Smooth muscle cell (in vitro differentiated cells): ENCODE measurements around the gene GPHA2. TPM values are rescaled to one million over a fixed set of nuclear protein-coding genes. Genes with fewer than 3 reads are reported as not detected.

Source experiments
- DNase-seq: peaks from one replicate; lab custom pipeline; 2025; ENCODE audit not compliant: unreplicated experiment; lab: John Stamatoyannopoulos, UW
- H2AFZ ChIP-seq: fragments of 200-600 bp; sonication (generic); 2 replicates; pipeline ENCODE4 v1.6.0; 2016; ENCODE audit warnings: antibody characterized with exemption, low read depth, mild to moderate bottlenecking
- H3F3A ChIP-seq: fragments of 200-600 bp; sonication (generic); 2 replicates; pipeline ENCODE4 v1.6.0; 2017; ENCODE audit warnings: antibody characterized with exemption, low read depth
- H3K27ac ChIP-seq: fragments of 200-600 bp; sonication (generic); 2 replicates; pipeline ENCODE4 v1.5.1; 2016; ENCODE audit warnings: low read depth, mild to moderate bottlenecking
- H3K27me3 ChIP-seq: fragments of 200-600 bp; sonication (generic); 2 replicates; pipeline ENCODE4 v1.6.1; 2016; ENCODE audit warnings: low read depth, mild to moderate bottlenecking
- H3K36me3 ChIP-seq: fragments of 200-600 bp; sonication (generic); 2 replicates; pipeline ENCODE4 v1.5.1; 2016; ENCODE audit warnings: low read depth
- H3K4me1 ChIP-seq: fragments of 200-600 bp; sonication (generic); 2 replicates; pipeline ENCODE4 v1.5.1; 2016; ENCODE audit warnings: low read depth
- H3K4me2 ChIP-seq: fragments of 200-600 bp; sonication (generic); 2 replicates; pipeline ENCODE4 v1.6.0; 2016; ENCODE audit warnings: mild to moderate bottlenecking
- H3K4me3 ChIP-seq: fragments of 200-600 bp; sonication (generic); 2 replicates; pipeline ENCODE4 v1.5.1; 2016; ENCODE audit warnings: mild to moderate bottlenecking
- H3K79me2 ChIP-seq: fragments of 200-600 bp; sonication (generic); 2 replicates; pipeline ENCODE4 v1.6.0; 2016; ENCODE audit warnings: low read depth, mild to moderate bottlenecking
- H3K9ac ChIP-seq: fragments of 200-600 bp; sonication (generic); 2 replicates; pipeline ENCODE4 v1.6.0; 2016; ENCODE audit warnings: low read depth
- H3K9me3 ChIP-seq: fragments of 200-600 bp; sonication (generic); replicated peaks from 2 replicates; pipeline ENCODE4 v1.5.1; 2016; ENCODE audit warnings: low read depth
- H4K20me1 ChIP-seq: fragments of 200-600 bp; sonication (generic); 2 replicates; pipeline ENCODE4 v1.6.0; 2016; ENCODE audit warnings: low read depth
- CTCF ChIP-seq: fragments of 200-600 bp; sonication (generic); IDR thresholded peaks from 2 replicates; pipeline ENCODE4 v1.5.1; 2017; ENCODE audit warnings: borderline replicate concordance, mild to moderate bottlenecking, antibody characterized with exemption; ENCODE audit not compliant: insufficient read depth, poor library complexity, severe bottlenecking
- WGBS: methylation state at CpG from one replicate; pipeline ENCODE4 v1.1.7; 2016; ENCODE audit warnings: low lambda C conversion rate; 5-methylcytosine and 5-hydroxymethylcytosine counted together
- polyA plus RNA-seq: library from polyadenylated mRNA; unstranded; fragments of >200 nt; fragmentation: Nextera tagmentation; extraction: Ambion mirVana; gene quantifications from 2 replicates; pipeline ENCODE4 v1.2.1, GENCODE V29; 2016
- total RNA-seq: library from RNA; depleted of rRNA; stranded (reverse); fragments of >200 nt; gene quantifications from 2 replicates; pipeline ENCODE4 v1.2.3, GENCODE V29; 2014

The GPHA2 gene
- total and polyA plus RNA-seq, 2 experiments from 2014 or later: 0.40 TPM; not detected in 1

- no peaks in the 10 kb centered on the region for H3K79me2 ChIP-seq
- H3K27ac ChIP-seq: no peak overlapping the region
- H2AFZ ChIP-seq: no peak overlapping the region
- H3K4me3 ChIP-seq: no peak overlapping the region
- no peak overlapping the region for H3K9ac ChIP-seq
- no peak for DNase-seq
- TF ChIP-seq CTCF: no peak
- no peaks in the 10 kb centered on the region for H3K27me3 ChIP-seq
- H3K36me3 ChIP-seq: no peaks in the 10 kb centered on the region
- H3K9me3 ChIP-seq: no peaks in the 10 kb centered on the region
- no peaks in the 10 kb centered on the region for H3K4me1 ChIP-seq
- no peaks in the 10 kb centered on the region for H4K20me1 ChIP-seq
- no peak overlapping the region for H3K4me2 ChIP-seq
- 95% methylated on average over 39 of the region's 39 CpGs for WGBS
- no peaks in the 10 kb centered on the region for H3F3A ChIP-seq
Observed at GRCh38 chr11:64909653-64910343, 25.9 kb downstream of the GPHA2 start.

DNA sequence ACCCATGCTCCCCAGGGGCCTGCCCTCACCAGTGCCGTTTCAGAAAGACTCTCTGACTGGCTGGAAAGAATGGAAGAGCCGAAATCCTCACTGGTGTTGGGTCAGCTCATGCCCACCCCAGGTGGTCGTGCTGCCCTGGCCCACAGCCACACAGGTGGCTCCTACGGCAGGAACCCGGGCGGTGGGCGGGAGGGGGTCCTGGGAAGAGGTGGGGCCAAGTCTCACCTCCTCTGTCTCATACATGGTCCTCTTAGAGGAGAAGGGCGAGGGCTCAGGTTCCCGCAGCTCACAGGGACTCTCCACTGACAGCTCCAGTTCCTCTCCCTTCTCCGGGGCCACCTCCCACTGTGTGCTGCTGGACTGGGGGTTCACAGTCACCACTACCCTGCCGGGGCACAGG lies 26.9 kb downstream of the GPHA2 start:
- no peaks in the 10 kb centered on the region for H3K27me3 ChIP-seq
- no peaks in the 10 kb centered on the region for H3K79me2 ChIP-seq
- H3K4me1 ChIP-seq: no peaks in the 10 kb centered on the region
- H3K9me3 ChIP-seq: no peaks in the 10 kb centered on the region
- no peaks in the 10 kb centered on the region for H3K36me3 ChIP-seq
- no peak for DNase-seq
- no peak overlapping the region for H3K9ac ChIP-seq
- H3F3A ChIP-seq: no peaks in the 10 kb centered on the region
- no peak overlapping the region for H2AFZ ChIP-seq
- 96% methylated on average over 10 of the region's 11 CpGs for WGBS
- H3K27ac ChIP-seq: no peak overlapping the region
- TF ChIP-seq CTCF: no peak
- H3K4me2 ChIP-seq: no peak overlapping the region
- H3K4me3 ChIP-seq: no peak overlapping the region
- H4K20me1 ChIP-seq: no peaks in the 10 kb centered on the region

DNA sequence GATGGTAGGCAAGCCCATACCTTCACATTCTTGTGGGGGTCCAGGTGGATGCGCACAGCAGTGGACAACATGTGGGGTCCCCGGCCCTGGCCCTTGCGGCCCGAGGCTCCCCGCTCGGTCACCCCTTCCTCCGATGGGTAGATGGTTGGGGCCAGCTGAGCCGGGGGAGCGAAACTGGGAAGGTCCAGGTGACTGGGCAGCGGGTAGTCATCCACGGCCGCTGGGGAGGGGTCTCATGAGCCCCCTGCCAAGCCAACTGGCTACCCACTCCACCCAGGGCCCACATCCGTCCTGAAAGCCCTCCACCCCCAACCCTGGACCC lies 29.4 kb downstream of the GPHA2 start:
- H4K20me1 ChIP-seq: no peaks in the 10 kb centered on the region
- H3K9me3 ChIP-seq: no peaks in the 10 kb centered on the region
- H3K4me3 ChIP-seq: no peak overlapping the region
- no peaks in the 10 kb centered on the region for H3K4me1 ChIP-seq
- TF ChIP-seq CTCF: no peak
- DNase-seq: no peak
- H2AFZ ChIP-seq: no peak overlapping the region
- whole genome bisulfite sequencing: 100% methylated on average over 10 of the region's 13 CpGs
- H3K27me3 ChIP-seq: no peaks in the 10 kb centered on the region
- H3F3A ChIP-seq: no peaks in the 10 kb centered on the region
- H3K36me3 ChIP-seq: no peaks in the 10 kb centered on the region
- H3K79me2 ChIP-seq: no peaks in the 10 kb centered on the region
- no peak overlapping the region for H3K27ac ChIP-seq
- H3K4me2 ChIP-seq: no peak overlapping the region
- H3K9ac ChIP-seq: no peak overlapping the region

DNA sequence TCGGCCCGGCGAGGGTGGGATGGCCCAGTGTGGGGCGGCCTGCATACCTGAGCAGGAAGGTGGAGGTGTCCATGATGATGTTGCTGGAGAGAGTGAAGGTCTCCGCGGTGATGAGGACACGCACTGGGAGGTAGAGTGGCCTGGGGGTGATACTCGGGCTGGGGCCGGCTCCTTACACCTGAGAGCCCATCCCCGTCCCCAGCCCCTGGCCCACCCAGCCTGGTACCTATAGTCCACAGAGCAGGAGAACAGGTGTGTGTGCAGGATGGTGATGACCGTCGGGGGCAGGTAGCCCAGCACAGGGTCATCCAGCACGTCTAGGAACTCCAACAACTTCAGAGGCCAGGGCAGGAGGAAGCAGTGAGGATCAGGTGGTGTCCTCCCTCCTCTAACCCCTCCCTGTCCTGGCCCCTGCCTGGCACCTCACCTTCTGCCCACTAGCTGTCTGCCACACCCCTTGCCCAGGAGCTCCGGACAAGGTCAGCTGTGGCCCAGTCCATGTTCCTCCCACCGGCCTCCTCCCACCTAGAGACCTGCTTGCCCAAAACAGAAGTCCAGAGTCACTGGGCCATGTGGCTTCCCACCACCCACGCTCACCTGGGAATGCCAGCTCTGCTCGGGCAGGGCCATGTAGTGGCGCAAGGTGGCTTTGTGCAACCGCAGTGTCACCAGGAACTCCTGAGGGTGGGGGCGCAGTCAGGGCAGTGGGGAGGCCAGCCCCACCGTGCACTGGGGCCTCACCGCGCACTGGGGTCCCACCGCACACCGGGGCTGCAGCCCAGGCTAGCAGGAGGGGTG lies 30.0 kb downstream of the GPHA2 start:
- Histone ChIP-seq H3K4me2 (no peak overlapping the region), H3K9me3 (no peaks in the 10 kb centered on the region), H3K79me2 (no peaks in the 10 kb centered on the region), H3K36me3 (no peaks in the 10 kb centered on the region), H3K27me3 (no peaks in the 10 kb centered on the region), H3K4me1 (no peaks in the 10 kb centered on the region), H4K20me1 (no peaks in the 10 kb centered on the region), H3K4me3 (no peak overlapping the region), H3F3A (no peaks in the 10 kb centered on the region), H3K9ac (no peak overlapping the region), H3K27ac (no peak overlapping the region), H2AFZ (no peak overlapping the region)
- no peak for DNase-seq
- TF ChIP-seq CTCF: no peak
- WGBS: 98% methylated on average over 25 of the region's 25 CpGs
